GM19043 (cell line): ENCODE data around the gene CELF2.

Experiments
- ATAC-seq: cut with Tn5 transposase; IDR thresholded peaks from one replicate; pipeline ENCODE4 v1.9.1; 2021; ENCODE audit warnings: low read depth; ENCODE audit not compliant: unreplicated experiment

Gene CELF2

GRCh38 chr10:11235771-11236170, 218.1 kb downstream of the CELF2 start:
- ATAC-seq: no peak

GRCh38 chr10:11236234-11236633, 218.6 kb downstream of the CELF2 start:
- peak; percentile 78 for ATAC-seq

GRCh38 chr10:11237571-11237970, 219.9 kb downstream of the CELF2 start:
- ATAC-seq: peak; percentile 34

GRCh38 chr10:11238893-11239292, 221.2 kb downstream of the CELF2 start:
- no peak for ATAC-seq

- ATAC-seq: no peak
These were observed 223.0 kb downstream of the CELF2 start for GRCh38 chr10:11240641-11241040.

- peak; percentile 37 for ATAC-seq
These were observed 225.0 kb downstream of the CELF2 start for GRCh38 chr10:11242443-11243387.

GRCh38 chr10:11243425-11244222, 226.0 kb downstream of the CELF2 start:
- no peak for ATAC-seq

- ATAC-seq: no peak
These were observed 227.4 kb downstream of the CELF2 start for GRCh38 chr10:11245095-11245479.

GRCh38 chr10:11245510-11245909, 227.8 kb downstream of the CELF2 start:
- ATAC-seq: peak; percentile 38

- ATAC-seq: no peak
These were observed 228.4 kb downstream of the CELF2 start for GRCh38 chr10:11245981-11246590.

GRCh38 chr10:11246752-11247467, 229.2 kb downstream of the CELF2 start:
- peak; percentile 15 for ATAC-seq

- ATAC-seq: no peak
These were observed 231.6 kb downstream of the CELF2 start for GRCh38 chr10:11249152-11249807.

GRCh38 chr10:11249808-11250195, 232.1 kb downstream of the CELF2 start:
- no peak for ATAC-seq

GRCh38 chr10:11250304-11250703, 232.6 kb downstream of the CELF2 start:
- ATAC-seq: no peak

GRCh38 chr10:11252887-11253286, 235.2 kb downstream of the CELF2 start:
- no peak for ATAC-seq

GRCh38 chr10:11253385-11254002, 235.8 kb downstream of the CELF2 start:
- no peak for ATAC-seq

- no peak for ATAC-seq
These were observed 237.5 kb downstream of the CELF2 start for GRCh38 chr10:11255156-11255555.

- ATAC-seq: peak; percentile 52
These were observed 238.2 kb downstream of the CELF2 start for GRCh38 chr10:11255796-11256444.

- no peak for ATAC-seq
These were observed 239.2 kb downstream of the CELF2 start for GRCh38 chr10:11256896-11257295.
